SH-SY5Y (cell line): Measurements from ENCODE around the gene CHTF18.

Experiments used
- GATA2 ChIP-seq: IDR thresholded peaks from 2 replicates; pipeline ENCODE4 v1.6.1; 2011; ENCODE audit warnings: mild to moderate bottlenecking, low read depth, low read length
- GATA3 ChIP-seq: IDR thresholded peaks from 2 replicates; pipeline ENCODE4 v1.6.1; 2011; ENCODE audit warnings: low read depth, mild to moderate bottlenecking, low read length, moderate library complexity

Gene CHTF18

DNA sequence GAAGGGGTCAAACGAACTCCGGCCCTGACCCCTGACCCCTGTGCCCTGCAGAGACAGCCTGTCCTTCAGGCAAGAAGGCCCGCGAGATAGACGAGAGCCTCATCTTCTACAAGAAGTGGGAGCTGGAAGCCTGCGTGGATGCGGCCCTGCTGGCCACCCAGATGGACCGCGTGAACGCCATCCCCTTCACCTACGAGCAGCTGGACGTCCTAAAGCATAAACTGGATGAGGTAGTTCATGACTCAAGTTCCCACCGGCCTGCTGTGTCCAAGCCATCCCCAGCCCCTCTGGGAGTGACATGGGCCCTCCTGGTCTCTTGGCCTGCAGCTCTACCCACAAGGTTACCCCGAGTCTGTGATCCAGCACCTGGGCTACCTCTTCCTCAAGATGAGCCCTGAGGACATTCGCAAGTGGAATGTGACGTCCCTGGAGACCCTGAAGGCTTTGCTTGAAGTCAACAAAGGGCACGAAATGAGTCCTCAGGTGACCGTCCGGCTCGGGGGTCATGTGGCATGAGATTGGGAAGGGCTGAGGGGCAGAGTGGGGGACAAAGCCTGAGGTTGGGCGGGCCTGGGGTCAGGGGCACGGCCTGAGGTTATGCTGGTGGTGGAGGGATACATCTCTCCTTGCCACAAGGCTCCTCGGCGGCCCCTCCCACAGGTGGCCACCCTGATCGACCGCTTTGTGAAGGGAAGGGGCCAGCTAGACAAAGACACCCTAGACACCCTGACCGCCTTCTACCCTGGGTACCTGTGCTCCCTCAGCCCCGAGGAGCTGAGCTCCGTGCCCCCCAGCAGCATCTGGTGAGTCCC is 22.2 kb upstream of the CHTF18 start:
- no peak for TF ChIP-seq GATA3
- TF ChIP-seq GATA2: no peak

DNA sequence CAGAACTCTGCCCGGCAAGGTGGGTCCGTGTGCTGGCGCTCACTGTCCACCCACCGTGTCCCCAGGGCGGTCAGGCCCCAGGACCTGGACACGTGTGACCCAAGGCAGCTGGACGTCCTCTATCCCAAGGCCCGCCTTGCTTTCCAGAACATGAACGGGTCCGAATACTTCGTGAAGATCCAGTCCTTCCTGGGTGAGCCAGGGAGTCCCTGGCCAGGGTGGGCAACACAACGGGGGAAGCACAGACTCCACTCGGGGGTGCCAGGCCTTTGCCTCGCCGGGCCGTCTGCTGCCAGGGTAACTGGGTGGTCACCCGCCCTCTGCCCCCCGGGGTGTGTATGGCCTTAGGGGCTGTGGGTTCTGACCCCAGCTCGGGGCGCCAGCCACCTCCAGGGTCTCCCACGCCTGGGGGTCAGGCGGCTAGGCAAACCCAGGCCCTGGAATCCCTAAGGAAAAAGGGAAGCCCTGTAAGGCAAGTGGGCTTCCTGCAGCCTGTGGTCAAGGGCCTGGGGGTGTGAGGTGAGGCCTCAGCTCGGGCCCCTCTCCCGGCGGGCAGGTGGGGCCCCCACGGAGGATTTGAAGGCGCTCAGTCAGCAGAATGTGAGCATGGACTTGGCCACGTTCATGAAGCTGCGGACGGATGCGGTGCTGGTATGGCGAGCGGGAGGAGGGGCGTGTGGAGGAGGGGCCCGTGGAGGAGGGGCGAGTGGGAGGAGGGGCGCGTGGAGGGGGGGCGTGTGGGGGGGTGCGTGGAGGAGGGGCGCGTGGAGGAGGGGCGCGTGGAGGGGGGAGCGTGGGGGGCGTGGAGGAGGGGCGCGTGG is 21.4 kb upstream of the CHTF18 start:
- no peak for TF ChIP-seq GATA2
- no peak for TF ChIP-seq GATA3

DNA sequence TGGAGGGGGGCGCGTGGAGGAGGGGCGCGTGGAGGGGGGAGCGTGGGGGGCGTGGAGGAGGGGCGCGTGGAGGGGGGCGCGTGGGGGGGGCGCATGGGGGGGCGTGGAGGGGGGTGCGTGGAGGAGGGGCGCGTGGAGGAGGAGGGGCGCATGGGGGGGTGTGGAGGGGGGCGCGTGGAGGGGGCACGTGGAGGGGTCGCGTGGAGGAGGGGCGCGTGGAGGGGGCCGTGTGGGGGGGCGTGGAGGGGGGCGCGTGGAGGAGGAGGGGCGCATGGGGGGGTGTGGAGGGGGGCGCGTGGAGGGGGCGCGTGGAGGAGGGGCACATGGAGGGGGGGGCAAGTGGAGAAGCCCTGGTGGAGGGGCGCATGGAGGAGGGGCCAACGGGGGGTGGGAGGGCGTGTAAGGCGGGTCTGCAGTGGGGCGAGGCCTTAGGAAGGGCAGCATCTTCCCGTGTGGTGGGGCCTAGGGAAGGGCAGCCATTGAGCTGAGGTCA is 20.6 kb upstream of the CHTF18 start:
- TF ChIP-seq GATA2: no peak
- TF ChIP-seq GATA3: no peak

DNA sequence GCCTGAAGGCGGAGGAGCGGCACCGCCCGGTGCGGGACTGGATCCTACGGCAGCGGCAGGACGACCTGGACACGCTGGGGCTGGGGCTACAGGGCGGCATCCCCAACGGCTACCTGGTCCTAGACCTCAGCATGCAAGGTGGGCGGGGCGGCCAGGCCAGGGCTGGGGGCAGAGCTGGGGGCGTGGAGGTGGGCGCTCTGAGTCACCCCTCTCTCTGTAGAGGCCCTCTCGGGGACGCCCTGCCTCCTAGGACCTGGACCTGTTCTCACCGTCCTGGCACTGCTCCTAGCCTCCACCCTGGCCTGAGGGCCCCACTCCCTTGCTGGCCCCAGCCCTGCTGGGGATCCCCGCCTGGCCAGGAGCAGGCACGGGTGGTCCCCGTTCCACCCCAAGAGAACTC is 20.0 kb upstream of the CHTF18 start:
- TF ChIP-seq GATA2: no peak
- TF ChIP-seq GATA3: no peak

DNA sequence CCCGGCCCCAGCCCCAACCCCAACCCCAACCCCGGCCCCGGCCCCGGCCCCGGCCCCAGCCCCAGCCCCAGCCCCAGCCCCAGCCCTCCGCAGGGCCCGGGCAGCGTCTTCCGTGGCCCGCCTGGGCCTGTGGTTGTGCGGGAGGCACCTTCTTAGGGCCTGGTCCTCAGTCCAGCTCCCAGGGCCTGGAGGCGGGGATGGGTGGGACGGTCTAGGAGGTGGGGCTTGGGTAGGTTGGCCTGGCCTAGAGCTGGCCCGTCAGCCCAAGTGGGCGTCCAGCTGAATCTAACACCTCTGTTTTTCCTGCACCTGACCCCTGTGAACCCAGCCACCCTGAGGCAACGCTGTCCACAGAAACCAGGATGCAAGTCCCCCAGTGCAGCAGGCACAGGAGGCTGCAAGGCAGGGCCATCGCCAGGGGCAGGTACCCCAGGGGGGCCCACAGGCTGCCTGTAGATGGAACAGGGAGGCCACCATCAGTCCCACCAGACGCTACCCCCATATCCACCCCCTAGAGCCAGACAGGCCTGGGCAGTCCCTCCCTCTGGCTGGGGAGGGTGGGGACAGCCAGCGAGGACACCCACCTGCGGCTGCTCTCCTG is 19.1 kb upstream of the CHTF18 start:
- no peak for TF ChIP-seq GATA3
- TF ChIP-seq GATA2: no peak

DNA sequence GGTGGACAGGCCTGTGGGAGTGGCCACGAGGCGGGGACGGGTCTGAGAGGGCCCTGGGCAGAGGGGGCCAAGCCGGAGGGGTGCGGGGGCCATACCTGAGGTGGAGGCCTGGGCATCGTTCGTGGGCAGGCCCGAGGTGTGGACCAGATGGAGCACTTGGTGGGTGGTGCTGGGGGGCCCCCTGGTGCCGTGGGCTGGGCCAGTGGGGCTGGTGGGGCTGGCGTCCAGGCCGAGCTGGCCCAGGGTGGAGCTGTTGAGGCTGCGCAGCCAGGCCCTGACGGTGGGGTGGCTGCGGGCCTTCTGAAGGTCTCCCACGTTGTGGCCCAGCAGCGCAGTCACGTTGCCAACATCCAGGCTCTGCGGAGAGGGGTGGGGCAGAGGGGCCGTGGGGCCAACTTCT is 18.5 kb upstream of the CHTF18 start:
- TF ChIP-seq GATA2 (no peak), GATA3 (no peak)

DNA sequence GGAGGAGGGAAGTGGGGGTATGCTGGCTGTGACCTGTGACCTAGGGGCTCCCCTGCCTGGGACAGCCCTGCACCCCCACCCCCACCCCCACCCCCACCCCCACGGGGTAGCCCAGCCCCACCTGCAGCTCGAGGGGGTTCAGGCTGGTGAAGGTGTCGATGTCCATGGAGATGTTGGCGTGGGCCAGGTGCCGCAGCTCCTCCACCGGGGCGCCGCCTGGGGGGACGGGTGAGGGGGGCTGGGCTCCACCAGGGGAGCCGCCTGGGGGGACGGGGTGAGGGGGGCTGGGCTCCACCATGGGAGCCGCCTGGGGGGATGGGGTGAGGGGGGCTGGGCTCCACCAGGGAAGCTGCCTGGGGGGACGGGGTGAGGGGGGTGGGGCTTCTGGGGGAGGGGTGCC is 18.0 kb upstream of the CHTF18 start:
- TF ChIP-seq GATA3 (no peak), GATA2 (no peak)

DNA sequence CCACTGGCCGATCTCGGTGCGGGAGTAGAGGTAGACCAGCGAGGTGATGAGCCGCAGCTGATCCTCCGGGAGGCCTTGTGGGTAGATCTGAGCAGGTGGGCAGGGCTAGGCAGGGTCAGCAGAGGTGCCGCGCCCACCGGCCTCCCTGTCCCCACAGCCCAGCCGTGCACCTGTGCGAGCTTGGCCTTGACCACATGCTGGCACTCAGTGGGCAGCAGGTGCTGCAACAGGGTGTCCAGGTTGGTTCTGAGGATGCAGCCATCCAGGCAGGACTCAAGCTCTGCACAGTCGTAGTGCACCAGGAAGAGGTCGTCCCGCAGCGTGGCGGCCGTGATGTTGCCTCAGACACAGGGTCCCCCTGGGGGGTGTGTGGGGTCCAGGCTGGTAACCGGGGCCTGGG is 15.5 kb upstream of the CHTF18 start:
- TF ChIP-seq GATA3: no peak
- no peak for TF ChIP-seq GATA2

DNA sequence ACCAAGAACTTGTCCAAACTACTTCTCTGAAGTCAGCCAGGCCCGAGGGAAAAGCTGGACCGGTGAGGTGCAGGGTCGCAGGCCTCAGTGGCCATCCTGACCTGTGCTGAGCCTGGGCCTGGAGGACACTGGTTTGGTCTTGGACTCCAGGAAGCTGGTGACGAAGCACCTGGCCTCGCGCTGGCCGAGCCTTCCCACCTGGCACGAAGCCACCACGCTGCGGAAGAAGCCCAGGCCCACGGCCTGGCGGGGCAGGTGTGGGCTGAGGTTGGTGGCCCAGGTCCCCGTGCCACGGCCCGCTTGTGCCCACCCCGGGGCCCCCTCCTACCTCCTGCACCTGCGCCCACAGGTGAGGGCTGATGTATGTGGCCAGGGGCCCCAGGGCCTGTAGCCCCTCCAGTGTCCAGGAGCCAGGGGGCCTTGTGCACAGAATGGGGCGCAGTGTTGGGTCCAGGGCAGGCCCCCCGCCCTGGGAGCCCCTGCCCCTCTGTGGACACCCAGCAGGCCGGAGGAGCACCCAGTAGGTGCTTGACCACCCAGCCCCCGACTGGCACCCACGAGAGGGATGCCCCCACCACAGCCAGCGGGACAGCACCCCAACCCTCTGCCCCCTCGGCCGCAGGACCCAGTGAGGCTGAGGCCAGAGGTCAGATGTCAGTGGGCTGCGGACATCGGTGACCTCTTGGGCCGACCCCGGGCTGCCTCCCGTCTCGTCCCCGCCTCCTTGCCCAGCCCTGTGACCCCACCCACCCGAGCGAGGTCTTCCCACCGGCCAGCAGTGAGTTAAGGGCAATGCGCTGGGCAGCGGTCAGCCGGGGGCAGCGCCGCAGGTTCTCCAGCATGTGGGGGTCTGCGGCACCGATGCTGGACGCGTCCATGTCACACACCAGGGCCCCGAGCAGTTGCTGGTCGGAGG is 14.1 kb upstream of the CHTF18 start:
- TF ChIP-seq GATA3 (no peak), GATA2 (no peak)

DNA sequence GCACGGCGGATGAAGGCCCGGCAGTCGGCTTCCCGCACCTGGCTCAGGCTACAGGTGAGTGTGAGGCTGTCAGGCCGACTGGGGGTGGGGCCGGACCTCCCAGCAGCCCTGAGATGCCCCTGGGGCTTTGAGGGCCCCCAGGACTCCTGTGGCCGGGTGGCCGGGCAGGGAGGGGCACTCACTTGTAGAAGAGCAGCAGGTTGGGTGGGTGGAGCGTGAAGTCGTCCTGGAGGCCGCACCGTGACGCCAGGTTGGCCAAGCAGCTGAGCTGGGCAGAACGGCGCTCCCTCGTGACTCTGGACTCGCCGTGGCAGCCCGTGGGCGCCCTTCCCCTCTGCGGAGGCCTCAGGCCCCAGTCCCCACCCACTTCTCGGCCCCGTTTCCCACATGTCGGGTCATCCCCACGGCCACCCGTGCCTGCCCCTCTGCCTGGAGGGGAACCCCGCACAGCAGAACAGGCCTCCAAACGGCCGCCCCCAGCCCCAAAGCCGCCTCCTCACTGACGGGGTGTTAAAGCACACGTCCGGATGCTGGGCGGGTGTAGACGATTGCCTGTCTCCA is 13.1 kb upstream of the CHTF18 start:
- no peak for TF ChIP-seq GATA3
- no peak for TF ChIP-seq GATA2

DNA sequence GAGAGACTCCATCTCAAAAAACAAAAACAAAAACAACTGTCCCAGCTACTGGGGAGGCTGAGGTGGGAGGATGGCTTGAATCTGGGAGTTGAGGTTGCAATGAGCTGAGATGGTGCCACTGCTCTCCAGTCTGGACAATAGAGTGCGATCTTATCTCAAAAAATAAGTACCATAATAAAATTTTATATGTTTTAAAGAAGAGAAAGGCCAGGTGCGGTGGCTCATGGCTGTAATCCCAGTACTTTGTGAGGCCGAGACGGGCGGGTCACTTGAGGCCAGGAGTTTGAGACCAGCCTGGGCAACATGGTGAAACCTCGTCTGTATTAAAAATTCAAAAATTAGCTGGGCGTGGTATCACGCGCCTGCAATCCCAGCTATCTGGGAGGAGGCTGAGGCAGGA is 11.6 kb upstream of the CHTF18 start:
- TF ChIP-seq GATA2 (no peak), GATA3 (no peak)

DNA sequence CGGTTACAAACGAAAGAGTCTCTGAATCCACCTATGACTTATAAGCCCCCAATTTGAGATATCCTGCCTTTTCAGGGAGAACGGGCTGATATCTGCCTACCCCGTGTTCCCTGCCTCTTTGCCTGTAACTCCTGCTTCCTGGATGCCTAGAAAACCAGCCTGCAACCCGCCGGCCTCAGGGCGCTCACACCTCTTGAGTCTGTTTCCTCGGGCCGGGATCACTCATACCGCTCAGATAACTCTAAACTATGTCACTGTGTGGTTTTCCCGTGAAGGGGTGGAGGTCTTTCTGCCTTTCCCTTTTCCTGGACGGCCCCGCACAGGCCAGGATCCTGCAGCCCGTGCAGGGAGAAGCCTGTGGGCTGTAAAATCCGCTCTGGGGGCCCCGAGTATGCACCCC is 10.6 kb upstream of the CHTF18 start:
- no peak for TF ChIP-seq GATA3
- no peak for TF ChIP-seq GATA2

DNA sequence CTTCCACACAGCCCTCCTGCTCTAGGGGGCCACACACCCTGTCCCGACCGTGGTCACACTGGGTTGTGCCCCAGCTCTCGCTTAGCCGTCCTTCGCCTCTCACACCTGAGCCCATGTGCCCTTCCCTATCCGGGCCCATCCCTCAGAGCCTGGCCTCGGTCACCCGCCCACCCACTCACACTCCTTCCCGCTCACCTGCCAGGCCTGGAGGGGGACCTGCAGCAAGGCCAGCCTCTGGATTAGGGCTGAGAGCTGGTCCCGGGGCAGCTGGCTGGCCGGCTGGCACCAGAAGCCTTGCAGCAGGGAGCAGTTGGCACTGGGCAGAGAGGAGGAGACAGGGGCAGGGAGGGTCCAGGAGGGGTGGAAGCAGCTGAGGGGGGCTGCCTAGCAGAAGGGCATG is 10.0 kb upstream of the CHTF18 start:
- no peak for TF ChIP-seq GATA2
- no peak for TF ChIP-seq GATA3
